GM19455 (cell line): ENCODE measurements around the gene NDUFS3.
"Not testable (repeated sequence)": the region's sequence is repeated elsewhere in the genome, so short reads cannot be mapped to it uniquely, and the experiment has no call there.

Experiments used
- ATAC-seq: cut with Tn5 transposase; IDR thresholded peaks from one replicate; pipeline ENCODE4 v1.9.1; 2021; ENCODE audit not compliant: unreplicated experiment

The NDUFS3 gene

GRCh38 chr11:47578524-47579494 is at the start of gene NDUFS3, which contains the start of gene KBTBD4:
Gene NDUFS3, plus strand, starts transcription at chr11:47579074. Its CDS starts 18 bp downstream, at chr11:47579092.
Gene KBTBD4, minus strand, starts transcription at chr11:47578970. Its CDS starts 19 bp downstream, at chr11:47578951.
- ATAC-seq: peak; percentile 91

GRCh38 chr11:47529951-47530350 is 48.9 kb upstream of the NDUFS3 start:
- no peak for ATAC-seq

GRCh38 chr11:47530721-47531120 is 48.2 kb upstream of the NDUFS3 start:
- ATAC-seq: not testable (repeated sequence)

GRCh38 chr11:47531666-47532065 is 47.2 kb upstream of the NDUFS3 start:
- no peak for ATAC-seq

- no peak for ATAC-seq
Measured at GRCh38 chr11:47532597-47533213, 46.2 kb upstream of the NDUFS3 start.

- ATAC-seq: no peak
Measured at GRCh38 chr11:47533690-47534151, 45.2 kb upstream of the NDUFS3 start.

GRCh38 chr11:47534704-47535251 is 44.1 kb upstream of the NDUFS3 start:
- no peak for ATAC-seq

GRCh38 chr11:47536915-47537314 is 42.0 kb upstream of the NDUFS3 start:
- no peak for ATAC-seq

GRCh38 chr11:47538741-47539565 is 39.9 kb upstream of the NDUFS3 start:
- ATAC-seq: no peak

- no peak for ATAC-seq
Measured at GRCh38 chr11:47539681-47540039, 39.2 kb upstream of the NDUFS3 start.

- no peak for ATAC-seq
Measured at GRCh38 chr11:47541070-47541469, 37.8 kb upstream of the NDUFS3 start.

- ATAC-seq: no peak
Measured at GRCh38 chr11:47545298-47545697, 33.6 kb upstream of the NDUFS3 start.

- ATAC-seq: not testable (repeated sequence)
Measured at GRCh38 chr11:47546274-47546673, 32.6 kb upstream of the NDUFS3 start.

GRCh38 chr11:47550288-47551047 is 28.4 kb upstream of the NDUFS3 start:
- ATAC-seq: no peak

- ATAC-seq: no peak
Measured at GRCh38 chr11:47551086-47551485, 27.8 kb upstream of the NDUFS3 start.

GRCh38 chr11:47552056-47552565 is 26.8 kb upstream of the NDUFS3 start:
- no peak for ATAC-seq

- ATAC-seq: peak; percentile 84
Measured at GRCh38 chr11:47552566-47553405, 26.1 kb upstream of the NDUFS3 start, which contains the start of gene CELF1. Gene CELF1, minus strand, starts transcription at chr11:47553132. Its CDS starts 53,609 bp downstream, at chr11:47499523.

- peak; percentile 34 for ATAC-seq
Measured at GRCh38 chr11:47553406-47553743, 25.5 kb upstream of the NDUFS3 start.

GRCh38 chr11:47557004-47557403 is 21.9 kb upstream of the NDUFS3 start:
- ATAC-seq: not testable (repeated sequence)
